Nephron progenitor cell (in vitro differentiated cells): ENCODE measurements around the gene RRH.
"Not testable (repeated sequence)": the region's sequence is repeated elsewhere in the genome, so short reads cannot be mapped to it uniquely, and the experiment has no call there.

Source experiments
- DNase-seq: peaks from one replicate; pipeline ENCODE4 v3.0.0; 2021
- H3K27ac Mint-ChIP-seq: 2 replicates; pipeline ENCODE4 v1.8.0; 2021; ENCODE audit warnings: mild to moderate bottlenecking, moderate library complexity, mixed read lengths
- H3K27me3 Mint-ChIP-seq: 2 replicates; pipeline ENCODE4 v1.8.0; 2021; ENCODE audit warnings: mild to moderate bottlenecking, low read depth, mixed read lengths; ENCODE audit not compliant: poor library complexity
- H3K36me3 Mint-ChIP-seq: 2 replicates; pipeline ENCODE4 v1.8.0; 2021; ENCODE audit warnings: low read depth, mixed read lengths
- H3K4me1 Mint-ChIP-seq: 2 replicates; pipeline ENCODE4 v1.8.0; 2021; ENCODE audit warnings: mixed read lengths
- H3K4me3 Mint-ChIP-seq: 2 replicates; pipeline ENCODE4 v1.8.0; 2021; ENCODE audit warnings: mild to moderate bottlenecking, moderate library complexity, mixed read lengths
- H3K9me3 Mint-ChIP-seq: 2 replicates; pipeline ENCODE4 v1.8.0; 2021; ENCODE audit warnings: mild to moderate bottlenecking, moderate library complexity, mixed read lengths
- TF ChIP-seq, protein P1 (sequence below): fragments of 200-600 bp; sonication (generic); IDR thresholded peaks from 2 replicates; pipeline ENCODE4 v1.5.0; 2021; ENCODE audit warnings: antibody characterized with exemption

The RRH gene

DNA sequence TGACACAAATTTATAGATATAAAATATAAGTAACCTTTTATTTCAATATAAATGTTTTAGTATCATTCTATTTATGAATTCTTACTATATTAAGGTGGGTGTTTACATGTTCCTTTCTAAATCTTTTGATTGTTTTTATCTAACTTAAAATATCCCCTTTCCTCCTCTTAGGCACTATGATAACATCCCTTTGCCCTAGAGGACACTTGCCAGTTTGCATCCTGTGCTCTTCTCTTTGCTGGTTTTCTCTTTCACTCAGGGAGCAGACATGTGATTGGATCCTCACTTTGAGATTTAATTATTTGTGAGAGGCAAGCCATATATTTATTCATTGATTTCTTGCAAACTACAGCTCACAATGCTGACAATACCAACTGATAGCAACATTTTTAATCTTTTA, 36.4 kb downstream of the RRH start:
- DNase-seq = no peak
- TF ChIP-seq, protein P1, sequence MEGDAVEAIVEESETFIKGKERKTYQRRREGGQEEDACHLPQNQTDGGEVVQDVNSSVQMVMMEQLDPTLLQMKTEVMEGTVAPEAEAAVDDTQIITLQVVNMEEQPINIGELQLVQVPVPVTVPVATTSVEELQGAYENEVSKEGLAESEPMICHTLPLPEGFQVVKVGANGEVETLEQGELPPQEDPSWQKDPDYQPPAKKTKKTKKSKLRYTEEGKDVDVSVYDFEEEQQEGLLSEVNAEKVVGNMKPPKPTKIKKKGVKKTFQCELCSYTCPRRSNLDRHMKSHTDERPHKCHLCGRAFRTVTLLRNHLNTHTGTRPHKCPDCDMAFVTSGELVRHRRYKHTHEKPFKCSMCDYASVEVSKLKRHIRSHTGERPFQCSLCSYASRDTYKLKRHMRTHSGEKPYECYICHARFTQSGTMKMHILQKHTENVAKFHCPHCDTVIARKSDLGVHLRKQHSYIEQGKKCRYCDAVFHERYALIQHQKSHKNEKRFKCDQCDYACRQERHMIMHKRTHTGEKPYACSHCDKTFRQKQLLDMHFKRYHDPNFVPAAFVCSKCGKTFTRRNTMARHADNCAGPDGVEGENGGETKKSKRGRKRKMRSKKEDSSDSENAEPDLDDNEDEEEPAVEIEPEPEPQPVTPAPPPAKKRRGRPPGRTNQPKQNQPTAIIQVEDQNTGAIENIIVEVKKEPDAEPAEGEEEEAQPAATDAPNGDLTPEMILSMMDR = no peak
- no peaks in the 10 kb centered on the region for H3K4me1 Mint-ChIP-seq
- H3K27ac Mint-ChIP-seq = no peak overlapping the region
- H3K36me3 Mint-ChIP-seq = no peaks in the 10 kb centered on the region
- H3K9me3 Mint-ChIP-seq = peaks cover 14% of the 10 kb centered on the region
- no peak overlapping the region for H3K4me3 Mint-ChIP-seq
- no peaks in the 10 kb centered on the region for H3K27me3 Mint-ChIP-seq

DNA sequence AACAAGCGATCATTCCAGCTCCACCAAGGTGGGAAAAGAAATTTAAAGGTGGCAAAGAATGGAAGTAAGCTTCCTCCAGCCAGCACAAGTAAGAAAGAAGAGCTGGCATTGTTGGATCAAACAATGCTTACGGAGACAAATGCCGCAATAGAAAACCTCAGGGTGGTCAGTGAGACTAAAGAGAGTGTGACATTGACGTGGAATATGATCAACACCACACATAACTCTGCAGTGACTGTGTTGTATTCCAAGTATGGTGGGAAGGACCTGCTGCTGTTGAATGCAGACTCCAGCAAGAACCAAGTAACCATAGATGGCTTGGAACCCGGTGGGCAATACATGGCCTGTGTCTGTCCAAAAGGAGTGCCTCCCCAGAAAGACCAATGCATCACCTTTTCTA, 42.3 kb downstream of the RRH start:
- TF ChIP-seq, protein P1 = no peak
- no peaks in the 10 kb centered on the region for H3K9me3 Mint-ChIP-seq
- no peaks in the 10 kb centered on the region for H3K36me3 Mint-ChIP-seq
- H3K27me3 Mint-ChIP-seq = no peaks in the 10 kb centered on the region
- H3K27ac Mint-ChIP-seq = no peak overlapping the region
- no peak overlapping the region for H3K4me3 Mint-ChIP-seq
- no peak for DNase-seq
- no peaks in the 10 kb centered on the region for H3K4me1 Mint-ChIP-seq

GRCh38 chr4:109872065-109872464, 44.3 kb downstream of the RRH start:
- Mint-ChIP-seq H3K27me3 (no peaks in the 10 kb centered on the region), H3K9me3 (no peaks in the 10 kb centered on the region), H3K4me3 (no peak overlapping the region), H3K36me3 (no peaks in the 10 kb centered on the region), H3K27ac (no peak overlapping the region), H3K4me1 (no peaks in the 10 kb centered on the region)
- DNase-seq = no peak
- TF ChIP-seq, protein P1 = no peak

- Mint-ChIP-seq H3K4me3 (no peak overlapping the region), H3K36me3 (no peaks in the 10 kb centered on the region), H3K27ac (no peak overlapping the region), H3K27me3 (no peaks in the 10 kb centered on the region), H3K9me3 (no peaks in the 10 kb centered on the region), H3K4me1 (no peaks in the 10 kb centered on the region)
- DNase-seq = no peak
- TF ChIP-seq, protein P1 = no peak
These were observed 45.3 kb downstream of the RRH start for GRCh38 chr4:109872950-109873656.

DNA sequence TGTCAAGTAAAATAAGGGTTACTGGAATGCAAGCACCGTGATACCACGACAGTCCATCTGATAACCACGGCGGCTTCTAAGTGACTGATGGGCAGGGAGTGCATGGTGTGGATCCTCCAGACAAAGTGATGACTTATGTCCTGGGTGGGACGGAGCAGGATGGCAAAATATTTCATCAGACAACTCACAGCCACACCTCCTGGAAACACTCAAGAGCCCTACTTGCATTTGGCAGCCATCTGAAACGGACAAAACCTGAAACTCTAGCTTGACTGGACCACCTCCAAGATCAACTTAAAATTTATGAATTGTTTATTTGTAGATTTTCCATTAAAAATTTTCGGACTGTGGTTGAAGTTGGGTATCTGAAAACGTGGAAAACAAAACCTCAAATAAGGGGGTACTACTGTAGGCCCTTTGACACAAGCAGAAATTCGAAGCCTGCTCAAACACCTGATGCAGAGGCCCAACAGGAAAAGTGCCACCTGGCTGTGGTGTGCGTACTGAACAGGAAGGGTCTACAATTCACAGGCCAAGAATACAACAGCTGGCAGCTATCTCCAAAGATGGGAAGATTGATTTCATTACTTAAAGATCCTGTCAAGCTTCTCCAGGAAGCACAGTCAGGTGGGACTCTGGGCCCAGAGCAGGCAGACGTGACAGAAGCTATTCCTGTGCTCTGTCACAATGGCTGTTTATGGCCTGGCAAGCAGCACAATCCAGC, 46.2 kb downstream of the RRH start:
- H3K4me3 Mint-ChIP-seq = no peak overlapping the region
- no peaks in the 10 kb centered on the region for H3K4me1 Mint-ChIP-seq
- H3K36me3 Mint-ChIP-seq = no peaks in the 10 kb centered on the region
- H3K9me3 Mint-ChIP-seq = no peaks in the 10 kb centered on the region
- DNase-seq = no peak
- TF ChIP-seq, protein P1 = no peak
- no peak overlapping the region for H3K27ac Mint-ChIP-seq
- H3K27me3 Mint-ChIP-seq = no peaks in the 10 kb centered on the region

DNA sequence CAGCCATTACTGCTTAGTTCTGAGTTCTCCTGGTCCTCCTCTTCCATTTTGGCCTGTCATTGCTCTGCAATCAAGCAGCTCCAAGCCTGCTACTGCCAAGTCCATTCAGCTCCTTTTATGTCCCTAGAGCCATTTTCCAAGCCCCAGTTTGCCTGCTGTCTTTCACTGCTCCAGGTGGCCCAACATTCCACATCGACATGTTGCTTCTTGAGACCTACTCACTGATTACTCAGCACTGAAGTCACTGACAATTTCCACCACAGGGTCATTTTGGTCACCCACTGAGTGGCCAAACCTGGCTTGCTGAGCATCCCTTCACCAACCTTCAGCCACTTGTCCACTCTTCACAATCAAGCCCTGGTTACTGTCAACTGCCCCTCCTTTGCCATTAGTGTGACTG, 47.3 kb downstream of the RRH start:
- no peaks in the 10 kb centered on the region for H3K9me3 Mint-ChIP-seq
- TF ChIP-seq, protein P1 = no peak

GRCh38 chr4:109875553-109875952, 47.8 kb downstream of the RRH start:
- DNase-seq, H3K4me3 Mint-ChIP-seq, H3K4me1 Mint-ChIP-seq, H3K9me3 Mint-ChIP-seq, H3K27me3 Mint-ChIP-seq, H3K36me3 Mint-ChIP-seq, H3K27ac Mint-ChIP-seq: not testable (repeated sequence)

More for the DNA sequence above, 47.3 kb downstream of the RRH start:
- H3K4me3 Mint-ChIP-seq = no peak overlapping the region
- no peaks in the 10 kb centered on the region for H3K36me3 Mint-ChIP-seq
- no peaks in the 10 kb centered on the region for H3K4me1 Mint-ChIP-seq
- no peak for DNase-seq
- no peak overlapping the region for H3K27ac Mint-ChIP-seq
- H3K27me3 Mint-ChIP-seq = no peaks in the 10 kb centered on the region
